Subcutaneous adipose tissue (tissue), 4 donors: Measurements from ENCODE around the gene SSR2. TPM values are rescaled to one million over a fixed set of nuclear protein-coding genes. Genes with fewer than 3 reads are reported as not detected.

ENCODE experiments used
- CTCF ChIP-seq: fragments of 450-650 bp; IDR thresholded peaks from one replicate; pipeline ENCODE4 v1.5.1; 2016; ENCODE audit warnings: low read depth, mild to moderate bottlenecking, control low read depth, antibody characterized with exemption, moderate library complexity
- total RNA-seq, 4 donors: library from RNA; depleted of rRNA; stranded (reverse); fragments of >200 nt; gene quantifications; one replicate each; pipeline ENCODE4 v1.1.0, GENCODE V29; 2016

Gene SSR2
- total RNA-seq, 4 donors from 2014 or later = 117 to 238 (median 185) TPM

GRCh38 chr1:156063997-156064285, 43.2 kb upstream of the SSR2 start:
- TF ChIP-seq CTCF = no peak

DNA sequence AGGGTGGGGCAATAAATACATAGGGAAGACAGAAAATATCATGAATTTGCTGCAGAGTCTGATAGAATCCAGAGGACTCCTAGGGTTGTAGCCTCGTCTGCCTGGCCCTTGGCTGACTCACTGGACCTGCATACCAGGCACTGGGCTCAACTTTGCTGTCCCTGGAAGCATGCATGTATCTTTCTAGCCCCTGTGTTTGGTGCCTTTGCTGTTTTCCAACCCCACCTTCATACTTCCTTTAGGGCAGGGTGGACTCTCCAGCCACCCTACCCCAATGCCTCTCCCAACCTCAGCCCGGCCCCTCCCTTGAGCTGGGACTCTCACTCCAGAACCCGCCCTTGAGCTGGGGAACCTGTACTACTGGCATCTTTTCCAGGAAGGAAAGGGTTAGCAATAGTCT, 41.4 kb upstream of the SSR2 start:
- no peak for TF ChIP-seq CTCF

- TF ChIP-seq CTCF = no peak
These were observed 40.3 kb upstream of the SSR2 start, which contains the start of gene RAB25 for GRCh38 chr1:156060937-156061636. Gene RAB25 (plus strand): TSS chr1:156061160. CDS start chr1:156061401, 241 bp downstream.

GRCh38 chr1:156056326-156056849, 35.6 kb upstream of the SSR2 start:
- no peak for TF ChIP-seq CTCF

GRCh38 chr1:156055281-156056048, 34.7 kb upstream of the SSR2 start:
- TF ChIP-seq CTCF = no peak

GRCh38 chr1:156054500-156055280, 33.9 kb upstream of the SSR2 start, which contains the start of gene LAMTOR2:
Gene LAMTOR2 (plus strand): TSS chr1:156054782. CDS start chr1:156054890, 108 bp downstream.
- TF ChIP-seq CTCF = no peak
